ENCODE results near the gene RECQL5.
"Not testable (repeated sequence)": the region's sequence is repeated elsewhere in the genome, so short reads cannot be mapped to it uniquely, and the experiment has no call there.

RECQL5 gene

GRCh38 chr17:75612906-75613626 is 53.9 kb downstream of the RECQL5 start:
- no peak for DNase-seq

- DNase-seq: no peak
These were observed 55.0 kb downstream of the RECQL5 start for GRCh38 chr17:75611851-75612429.

DNA sequence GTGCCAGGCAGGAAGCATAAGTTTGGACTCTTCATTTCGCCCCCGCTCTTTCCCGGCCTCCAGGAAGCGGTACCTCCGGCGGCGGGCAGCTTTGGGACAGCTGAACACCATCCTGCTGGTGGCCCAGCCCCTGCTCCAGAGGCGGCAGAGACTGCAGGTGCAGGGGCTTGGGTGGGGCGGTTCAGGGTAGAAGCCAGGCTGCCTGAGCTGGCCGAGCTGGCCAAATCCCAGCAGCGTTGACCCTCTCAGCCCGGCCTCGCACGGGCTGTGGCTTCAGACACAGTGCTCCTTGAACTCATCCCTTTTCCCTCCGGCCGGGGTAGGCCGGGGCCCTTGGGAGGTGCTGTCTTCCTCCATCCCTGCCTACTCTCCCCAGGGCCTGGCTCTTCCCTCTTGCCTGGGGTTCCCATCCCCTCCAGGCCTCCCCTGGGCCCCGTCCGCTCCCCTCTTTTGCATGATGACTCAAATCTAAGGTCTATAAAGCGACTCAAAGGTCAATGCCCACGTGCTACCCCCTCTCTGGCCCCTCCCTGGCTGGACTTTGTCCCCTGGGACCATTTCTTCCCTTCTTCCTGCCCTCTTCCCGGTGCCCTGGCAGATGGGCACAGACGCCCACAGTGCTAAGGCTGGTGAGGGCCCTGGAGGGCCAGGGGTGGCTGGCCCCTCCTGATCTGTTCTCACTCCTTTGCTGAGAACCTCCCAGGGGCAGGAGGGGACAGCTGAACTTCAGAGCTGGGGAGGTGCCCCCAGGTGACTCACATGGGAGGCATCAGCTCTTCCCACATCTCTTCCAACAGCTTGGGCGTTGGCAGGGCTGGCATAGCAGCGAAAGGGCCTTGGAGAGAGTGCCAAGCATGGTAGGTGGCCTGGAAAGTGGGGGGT is 56.6 kb downstream of the RECQL5 start:
- no peak for DNase-seq

- no peak for DNase-seq
These were observed 59.9 kb downstream of the RECQL5 start for GRCh38 chr17:75607086-75607485.

DNA sequence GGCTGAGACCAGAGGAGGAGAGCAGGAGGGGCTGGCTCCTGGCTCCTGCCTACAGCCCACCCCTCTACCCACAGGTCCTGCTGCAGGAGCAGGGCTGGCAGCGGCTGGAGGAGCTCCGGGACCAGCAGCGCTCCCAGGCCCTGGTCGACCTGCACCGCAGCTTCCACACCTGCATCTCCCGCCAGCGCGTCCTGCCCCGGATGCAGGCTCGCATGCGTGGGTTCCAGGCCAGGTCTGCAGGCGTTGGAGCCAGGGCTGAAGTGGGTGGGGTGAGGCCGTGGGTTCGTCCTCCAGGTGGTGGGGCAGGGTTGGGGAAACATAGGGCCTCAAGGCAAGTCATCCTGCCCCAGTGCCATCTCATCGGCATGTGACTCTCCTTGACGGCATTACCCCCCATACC is 61.2 kb downstream of the RECQL5 start:
- no peak for DNase-seq

DNA sequence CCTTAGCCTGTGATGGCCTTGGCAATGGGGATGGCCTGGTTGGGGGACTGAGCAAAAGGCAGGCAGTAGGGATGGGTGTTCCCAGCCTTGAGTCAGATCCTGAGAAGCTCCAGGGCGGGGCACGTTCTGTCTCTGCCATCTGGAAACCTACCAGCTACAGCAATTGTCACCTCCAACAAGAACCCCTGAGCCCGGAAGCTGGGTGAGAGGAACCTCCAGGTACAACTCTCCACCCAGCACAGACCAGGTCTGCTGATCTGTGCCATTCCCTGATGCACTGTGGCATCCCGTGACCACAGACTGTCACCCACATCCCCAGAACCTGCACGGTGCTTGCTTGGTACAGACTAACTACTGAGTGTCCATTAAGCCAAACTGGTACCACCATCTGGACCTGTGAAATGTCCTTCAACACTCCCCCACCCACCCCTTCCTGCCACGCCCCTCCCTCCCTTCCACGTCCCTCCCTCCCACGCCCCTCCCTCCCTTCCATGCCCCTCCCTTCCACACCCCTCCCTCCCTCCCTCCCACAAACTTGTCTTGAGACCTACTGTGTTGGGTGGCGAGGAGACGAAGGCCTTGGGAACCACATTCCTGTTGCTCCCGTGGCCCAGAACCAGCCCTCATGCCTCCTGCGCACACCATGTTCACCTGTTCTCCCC is 62.8 kb downstream of the RECQL5 start:
- DNase-seq: no peak

GRCh38 chr17:75603123-75603522 is 63.8 kb downstream of the RECQL5 start:
- no peak for DNase-seq

DNA sequence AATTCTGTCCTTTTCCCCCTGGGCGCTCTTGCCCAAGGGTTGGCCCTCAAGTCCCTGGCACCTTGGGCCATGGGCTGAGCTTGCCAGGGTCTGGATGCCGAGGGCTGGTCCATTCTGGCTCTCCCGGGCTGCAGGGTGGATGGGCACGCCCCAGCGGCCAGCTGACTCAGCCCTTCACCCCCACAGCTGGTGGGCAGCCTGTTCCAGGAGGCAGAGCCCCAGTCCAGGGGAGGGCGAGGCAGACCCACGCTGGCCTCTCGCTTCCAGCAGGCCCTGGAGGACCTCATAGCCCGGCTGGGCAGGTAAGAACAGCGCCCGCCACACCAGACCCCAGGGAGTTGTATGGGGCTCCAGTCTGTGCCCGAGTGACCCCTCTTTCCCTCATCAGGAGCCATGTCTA is 64.3 kb downstream of the RECQL5 start:
- DNase-seq: no peak

DNA sequence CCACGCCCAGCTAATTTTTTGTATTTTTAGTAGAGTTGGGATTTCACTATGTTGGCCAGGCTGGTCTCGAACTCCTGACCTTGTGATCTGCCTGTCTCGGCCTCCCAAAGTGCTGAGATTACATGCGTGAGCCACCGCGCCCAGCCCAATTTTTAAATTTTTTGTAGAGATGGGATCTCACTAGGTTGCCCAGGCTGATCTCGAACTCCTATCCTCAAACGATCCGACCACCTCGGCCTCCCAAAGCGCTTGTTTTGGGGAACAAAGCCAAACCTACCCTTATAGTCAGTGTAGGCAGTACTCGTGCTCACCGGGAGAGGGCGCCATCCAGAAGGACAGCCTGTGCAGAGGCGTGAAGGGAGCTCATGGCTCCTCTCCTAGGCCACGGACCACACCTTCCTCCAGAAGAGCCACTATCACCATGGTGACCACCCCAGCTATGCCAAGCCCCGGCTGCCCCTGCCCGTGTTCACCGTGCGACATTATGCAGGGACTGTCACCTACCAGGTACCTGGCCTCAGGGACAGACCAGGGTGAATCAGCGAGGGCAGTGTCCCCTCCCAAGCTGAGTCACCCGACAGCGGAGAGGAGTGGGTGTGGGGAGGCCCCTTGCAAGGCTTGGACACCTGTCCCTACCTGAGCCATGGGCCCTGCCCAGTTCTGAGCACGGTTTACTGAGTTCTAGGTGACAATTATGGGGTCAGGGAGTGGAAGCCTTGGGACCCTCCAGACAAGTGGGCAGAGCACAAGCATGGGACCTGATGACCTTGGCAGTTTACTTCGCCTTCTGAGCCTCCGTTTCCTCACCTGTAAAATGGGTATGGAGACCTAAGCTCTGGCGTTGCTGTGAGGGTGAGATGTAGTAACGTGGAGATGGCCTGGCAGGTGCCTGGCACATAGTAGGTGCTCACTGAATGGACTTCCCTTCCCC is 65.6 kb downstream of the RECQL5 start:
- peak; percentile 33 for DNase-seq

DNA sequence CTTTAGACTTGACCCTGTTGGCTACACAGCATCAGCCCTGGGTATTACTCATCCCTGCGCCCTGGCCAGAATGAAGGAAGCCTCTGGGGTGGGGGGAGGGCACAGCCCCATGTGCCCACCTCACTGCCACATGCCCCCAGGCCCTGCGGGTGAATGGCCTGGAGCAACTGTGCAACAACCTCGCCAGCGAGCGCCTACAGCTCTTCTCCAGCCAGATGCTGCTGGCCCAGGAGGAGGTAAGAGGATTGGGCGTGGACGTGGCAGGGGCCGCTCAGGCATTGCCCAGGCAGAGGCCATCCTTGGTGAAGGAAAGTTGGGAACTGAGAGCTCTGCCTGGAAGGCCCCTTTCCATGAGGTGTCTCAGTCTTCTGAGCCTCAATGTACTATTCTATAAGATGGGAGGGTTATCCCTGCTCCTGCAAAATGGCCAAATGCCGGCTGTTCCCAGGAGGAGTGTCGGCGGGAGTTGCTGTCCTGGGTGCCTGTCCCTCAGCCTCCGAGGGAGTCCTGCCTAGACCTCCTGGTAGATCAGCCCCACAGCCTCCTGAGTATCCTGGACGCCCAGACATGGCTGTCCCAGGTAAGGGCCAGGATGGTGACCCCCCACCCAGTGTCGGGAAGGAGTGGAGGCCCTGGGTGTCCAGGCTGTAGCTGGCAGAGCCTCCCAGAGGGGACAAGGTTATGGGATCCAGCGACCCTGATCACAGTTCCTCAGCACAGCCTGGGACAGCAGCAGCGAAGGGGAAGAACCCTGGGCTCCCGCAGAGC is 70.5 kb downstream of the RECQL5 start:
- DNase-seq: no peak

- no peak for DNase-seq
These were observed 71.0 kb downstream of the RECQL5 start for GRCh38 chr17:75595920-75596313.

GRCh38 chr17:75595284-75595919 is 71.6 kb downstream of the RECQL5 start:
- DNase-seq: no peak

DNA sequence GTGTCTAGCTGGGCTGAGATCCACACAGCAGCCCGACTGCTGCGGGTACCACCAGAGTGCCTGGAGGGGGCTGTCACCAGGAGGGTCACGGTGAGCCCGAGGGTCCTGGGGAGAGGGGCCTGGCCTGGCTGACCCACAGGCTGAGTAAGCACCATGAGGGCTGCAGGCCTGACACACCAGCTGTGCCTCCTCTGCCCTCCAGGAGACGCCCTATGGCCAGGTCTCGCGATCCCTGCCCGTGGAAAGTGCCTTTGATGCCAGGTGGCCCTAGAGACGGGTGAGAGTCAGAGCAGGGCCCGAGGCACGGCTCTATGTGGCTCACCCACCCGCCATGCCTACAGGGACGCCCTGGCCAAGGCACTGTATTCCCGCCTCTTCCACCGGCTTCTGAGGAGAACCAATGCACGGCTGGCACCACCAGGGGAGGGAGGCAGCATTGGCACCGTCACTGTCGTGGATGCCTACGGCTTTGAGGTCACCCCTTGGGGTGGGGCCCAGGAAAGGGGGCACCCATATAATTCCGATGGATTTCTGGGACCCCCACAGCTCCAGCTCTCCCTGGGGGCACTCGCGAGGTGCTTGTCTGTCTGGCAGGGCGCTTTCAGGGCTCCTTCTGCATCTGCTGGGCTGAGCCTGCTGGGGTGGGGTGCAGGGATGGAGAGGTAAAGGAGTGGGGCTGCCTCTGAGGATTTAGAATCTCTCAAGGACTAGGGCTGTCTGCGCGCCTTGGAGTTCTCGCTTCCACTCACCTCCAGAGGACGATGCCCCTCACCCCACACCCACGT is 72.3 kb downstream of the RECQL5 start:
- DNase-seq: no peak

GRCh38 chr17:75593430-75593829 is 73.5 kb downstream of the RECQL5 start:
- DNase-seq: not testable (repeated sequence)

- DNase-seq: no peak
These were observed 74.5 kb downstream of the RECQL5 start for GRCh38 chr17:75592348-75593020.

DNA sequence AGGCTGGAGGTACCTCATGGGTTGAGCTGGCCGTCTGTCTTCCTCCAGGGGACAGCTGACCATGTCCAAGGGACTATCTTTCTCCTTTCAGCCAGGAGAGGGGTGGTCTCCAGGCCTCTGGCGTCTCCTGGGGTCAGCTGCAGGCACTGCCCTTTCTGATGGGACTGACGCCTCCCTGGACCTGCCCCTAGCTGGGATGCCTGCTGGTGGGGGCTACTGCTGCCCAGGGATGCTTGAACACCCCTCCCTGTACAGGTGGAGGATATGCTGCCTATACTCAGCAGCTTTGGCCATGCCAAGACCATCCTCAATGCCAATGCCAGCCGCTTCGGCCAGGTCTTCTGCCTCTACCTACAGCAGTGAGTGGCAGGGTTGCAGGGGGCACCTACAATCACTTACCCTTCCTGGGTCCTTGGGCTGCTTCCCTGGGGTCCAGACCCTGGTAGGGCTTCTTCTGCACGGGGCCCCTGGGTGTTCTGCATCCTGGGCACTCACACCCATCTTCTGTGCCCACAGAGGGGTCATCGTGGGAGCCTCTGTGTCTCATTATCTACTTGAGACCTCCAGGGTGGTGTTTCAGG is 75.1 kb downstream of the RECQL5 start:
- no peak for DNase-seq

GRCh38 chr17:75590849-75591721 is 75.9 kb downstream of the RECQL5 start:
- no peak for DNase-seq

DNA sequence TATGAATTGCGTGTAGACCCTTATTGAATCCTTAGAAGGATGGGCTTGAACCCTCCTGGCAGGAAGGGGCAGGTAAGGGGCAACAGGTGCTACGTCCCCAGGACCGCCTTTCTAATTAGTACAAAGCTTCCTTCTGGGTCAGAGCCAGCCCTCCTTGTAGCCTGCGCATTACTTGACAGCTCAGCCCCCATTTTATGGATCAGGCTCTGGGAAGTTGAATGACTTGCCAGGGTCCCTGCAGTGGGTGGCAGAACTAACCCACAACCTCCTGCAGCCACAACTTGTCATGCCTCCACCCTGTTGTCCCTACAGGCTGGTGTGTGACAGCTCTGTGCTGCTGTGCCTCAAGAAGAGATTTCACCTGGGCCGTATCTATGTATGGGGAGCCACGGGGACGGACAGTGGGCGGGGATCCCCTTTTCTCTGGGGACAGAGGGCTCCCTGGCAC is 76.6 kb downstream of the RECQL5 start:
- no peak for DNase-seq
